ENCODE results near the gene CACNA1C.
A peak's percentile ranks its signal among the peaks of the same experiment; 100 is the strongest.
"Not testable (repeated sequence)": the region's sequence is repeated elsewhere in the genome, so short reads cannot be mapped to it uniquely, and the experiment has no call there.

Gene CACNA1C

DNA sequence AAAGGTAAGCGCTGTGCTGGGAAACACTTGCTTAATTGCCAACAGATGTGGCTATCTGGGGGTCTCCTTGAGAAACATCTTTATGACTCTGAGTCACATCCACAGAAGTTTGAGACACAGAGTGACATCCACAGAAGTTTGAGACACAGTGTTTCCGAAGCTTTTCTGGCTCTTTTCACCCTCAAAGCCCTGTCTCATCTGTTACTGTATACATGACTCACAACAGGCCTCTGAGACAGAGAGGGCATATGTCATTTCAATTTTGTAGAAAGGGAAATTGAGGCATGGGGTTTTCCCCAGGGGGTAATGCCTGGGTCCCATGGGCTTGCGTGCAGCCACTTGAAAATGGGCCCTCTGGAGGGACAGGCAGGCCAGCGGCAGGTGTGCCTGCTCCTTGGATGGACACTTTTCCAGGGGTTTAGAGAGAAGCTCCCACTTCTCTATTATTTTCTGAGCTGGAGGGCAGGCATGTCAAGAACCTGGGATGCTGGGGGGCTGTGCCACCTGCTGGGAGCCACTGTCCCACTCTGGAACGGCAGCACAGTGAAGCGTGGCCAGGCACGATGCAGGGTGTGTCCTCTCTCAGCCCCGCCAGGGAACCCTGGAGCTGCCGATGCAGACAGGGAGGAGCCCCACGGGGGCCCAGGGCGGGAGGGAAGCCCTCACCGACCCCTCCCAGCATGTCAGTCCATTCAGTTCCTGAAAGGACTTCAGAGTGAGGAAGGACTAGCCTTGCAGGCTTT, 630.7 kb downstream of the CACNA1C start:
- no peak for DNase-seq

DNA sequence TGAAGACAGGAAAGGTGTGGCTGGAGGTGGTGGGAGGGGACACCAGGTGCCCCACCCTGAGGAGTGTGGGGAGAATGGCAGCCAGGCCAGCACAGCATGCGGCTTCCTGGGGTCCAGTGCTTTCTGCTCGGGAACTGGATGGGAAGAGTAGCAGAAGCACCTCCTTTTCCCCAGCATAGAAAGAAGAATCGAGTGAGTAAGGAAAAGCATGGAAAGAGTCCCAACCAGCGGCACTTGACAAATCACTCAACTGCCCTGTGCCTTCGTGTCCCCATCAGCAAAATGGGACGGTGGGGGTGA, 631.2 kb downstream of the CACNA1C start:
- not testable (repeated sequence) for DNase-seq

DNA sequence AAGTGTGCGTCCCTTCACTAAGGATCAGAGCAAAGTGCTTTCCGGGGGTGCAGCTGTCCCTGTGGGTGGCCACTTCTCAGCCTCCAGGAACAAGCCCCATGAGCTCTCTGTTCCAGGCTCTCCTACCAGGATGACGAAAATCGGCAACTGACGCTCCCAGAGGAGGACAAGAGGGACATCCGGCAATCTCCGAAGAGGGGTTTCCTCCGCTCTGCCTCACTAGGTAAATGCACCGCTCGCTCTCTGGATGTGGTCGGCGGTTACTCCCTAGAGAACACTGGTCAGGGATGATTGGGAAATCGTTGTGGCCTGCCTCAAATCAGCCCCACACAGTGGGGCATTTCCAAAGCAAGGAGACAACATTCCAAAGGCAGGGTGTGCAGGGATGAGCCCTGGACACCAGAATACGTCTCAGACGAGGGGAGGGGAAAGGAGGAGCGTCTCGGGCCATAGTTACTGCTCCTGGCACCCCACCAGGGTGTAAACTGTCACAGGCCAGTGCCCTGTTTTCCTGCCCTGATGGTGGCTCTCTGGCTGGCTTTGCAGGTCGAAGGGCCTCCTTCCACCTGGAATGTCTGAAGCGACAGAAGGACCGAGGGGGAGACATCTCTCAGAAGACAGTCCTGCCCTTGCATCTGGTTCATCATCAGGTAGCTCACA, 633.0 kb downstream of the CACNA1C start:
- not testable (repeated sequence) for DNase-seq

DNA sequence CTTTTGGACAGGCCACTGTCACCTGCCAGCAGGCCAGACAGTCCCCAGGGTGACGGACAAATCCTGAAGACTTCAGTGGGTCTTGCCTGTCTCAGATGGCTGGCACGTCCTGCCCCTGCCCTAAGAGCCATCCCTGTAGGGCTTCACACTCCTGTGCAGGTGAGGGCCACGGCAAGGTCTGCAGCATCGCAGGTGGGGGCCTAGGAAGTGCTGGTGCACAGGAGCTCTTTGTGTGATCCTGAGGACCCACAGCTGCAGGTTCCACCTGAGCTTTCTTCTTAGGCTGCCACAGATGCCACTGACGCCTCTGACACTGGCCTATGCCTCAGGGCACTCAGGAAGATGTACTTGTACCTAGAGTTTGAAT, 633.5 kb downstream of the CACNA1C start:
- DNase-seq: no peak

DNA sequence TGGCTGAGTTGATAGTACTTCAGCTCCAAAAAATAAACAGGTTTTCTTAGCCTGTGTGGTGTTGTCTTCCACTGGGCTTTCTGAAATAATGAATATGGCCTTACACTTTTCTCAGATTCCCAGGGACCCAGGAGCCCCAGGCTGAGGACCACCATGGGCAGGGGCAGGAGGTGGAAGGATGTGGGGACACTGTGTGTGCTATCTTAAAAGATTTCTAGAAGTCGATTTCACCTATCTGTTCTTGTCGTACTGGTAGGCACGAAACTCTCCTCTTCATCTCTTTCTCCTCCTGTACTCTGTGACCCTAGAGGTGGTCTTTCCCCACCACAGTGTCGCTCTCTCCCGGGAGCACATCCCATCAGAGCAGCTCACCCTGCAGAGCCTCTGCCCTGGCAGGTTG, 634.3 kb downstream of the CACNA1C start:
- DNase-seq: no peak

DNA sequence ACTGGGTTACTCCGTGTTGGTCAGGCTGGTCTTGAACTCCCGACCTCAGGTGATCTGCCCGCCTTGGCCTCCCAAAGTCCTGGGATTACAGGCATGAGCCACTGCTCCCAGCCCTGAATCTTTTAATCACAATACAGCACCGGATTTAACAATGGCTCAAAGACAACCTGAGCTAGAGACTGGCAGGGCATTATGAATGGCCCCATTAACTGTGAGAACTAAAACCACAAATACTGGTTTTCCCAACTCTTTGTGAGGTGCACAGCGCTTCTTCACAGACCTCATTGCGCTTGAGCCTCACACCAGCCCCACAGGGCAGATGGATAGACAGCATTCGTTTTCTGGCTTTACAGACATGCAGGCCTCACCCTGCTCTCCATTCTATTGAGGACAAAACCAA, 634.9 kb downstream of the CACNA1C start:
- no peak for DNase-seq

DNA sequence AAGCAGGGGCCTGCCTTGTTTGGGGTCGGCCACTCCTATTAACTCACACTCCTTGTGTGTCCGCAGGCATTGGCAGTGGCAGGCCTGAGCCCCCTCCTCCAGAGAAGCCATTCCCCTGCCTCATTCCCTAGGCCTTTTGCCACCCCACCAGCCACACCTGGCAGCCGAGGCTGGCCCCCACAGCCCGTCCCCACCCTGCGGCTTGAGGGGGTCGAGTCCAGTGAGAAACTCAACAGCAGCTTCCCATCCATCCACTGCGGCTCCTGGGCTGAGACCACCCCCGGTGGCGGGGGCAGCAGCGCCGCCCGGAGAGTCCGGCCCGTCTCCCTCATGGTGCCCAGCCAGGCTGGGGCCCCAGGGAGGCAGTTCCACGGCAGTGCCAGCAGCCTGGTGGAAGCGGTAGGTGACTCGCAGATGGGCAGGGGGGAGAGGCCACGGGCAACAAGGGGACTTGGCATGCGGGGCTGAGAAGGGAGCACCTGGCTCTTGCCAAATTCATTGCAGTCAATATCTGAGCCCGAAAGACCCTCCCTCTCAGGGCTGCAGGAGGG, 635.7 kb downstream of the CACNA1C start:
- no peak for DNase-seq

DNA sequence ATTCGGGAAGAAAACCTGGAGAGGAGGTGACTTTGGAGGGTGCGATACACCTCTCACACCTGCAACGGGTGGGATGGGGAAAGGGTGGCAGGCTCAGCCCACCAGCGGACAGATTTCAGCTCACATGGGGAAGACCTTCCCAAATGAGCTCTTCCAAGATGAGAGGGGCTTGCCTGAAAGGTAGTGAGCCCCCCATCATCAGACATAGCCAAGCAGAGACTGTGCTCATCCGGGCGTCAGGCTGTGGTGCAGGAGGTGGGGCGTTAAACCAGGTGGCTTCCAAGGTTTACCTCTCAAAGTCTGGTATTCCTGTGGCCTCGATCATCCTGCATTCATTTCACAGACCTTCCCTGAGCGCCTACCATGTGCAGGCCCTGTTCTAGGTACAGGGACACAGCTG, 636.6 kb downstream of the CACNA1C start:
- no peak for DNase-seq

DNA sequence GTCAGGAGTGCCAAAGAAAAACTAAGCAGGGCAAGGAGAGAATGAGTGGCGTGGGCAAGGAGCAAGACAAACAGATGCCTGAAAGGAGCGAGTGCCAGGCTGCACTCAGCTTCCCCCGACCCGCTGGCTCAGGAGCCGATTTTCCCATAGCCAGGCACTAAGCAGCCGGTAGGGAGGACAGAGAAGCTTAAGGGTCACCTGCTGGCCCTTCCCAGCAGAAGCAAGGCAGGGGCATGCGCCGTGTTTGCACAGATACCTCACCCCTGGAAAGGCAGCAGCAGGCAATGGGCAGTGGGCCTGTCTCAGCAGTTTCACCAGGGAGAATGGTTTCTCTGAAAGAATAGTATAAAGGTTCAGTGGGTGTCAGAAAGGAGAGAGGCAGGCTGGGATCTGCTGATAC, 637.1 kb downstream of the CACNA1C start:
- no peak for DNase-seq

DNA sequence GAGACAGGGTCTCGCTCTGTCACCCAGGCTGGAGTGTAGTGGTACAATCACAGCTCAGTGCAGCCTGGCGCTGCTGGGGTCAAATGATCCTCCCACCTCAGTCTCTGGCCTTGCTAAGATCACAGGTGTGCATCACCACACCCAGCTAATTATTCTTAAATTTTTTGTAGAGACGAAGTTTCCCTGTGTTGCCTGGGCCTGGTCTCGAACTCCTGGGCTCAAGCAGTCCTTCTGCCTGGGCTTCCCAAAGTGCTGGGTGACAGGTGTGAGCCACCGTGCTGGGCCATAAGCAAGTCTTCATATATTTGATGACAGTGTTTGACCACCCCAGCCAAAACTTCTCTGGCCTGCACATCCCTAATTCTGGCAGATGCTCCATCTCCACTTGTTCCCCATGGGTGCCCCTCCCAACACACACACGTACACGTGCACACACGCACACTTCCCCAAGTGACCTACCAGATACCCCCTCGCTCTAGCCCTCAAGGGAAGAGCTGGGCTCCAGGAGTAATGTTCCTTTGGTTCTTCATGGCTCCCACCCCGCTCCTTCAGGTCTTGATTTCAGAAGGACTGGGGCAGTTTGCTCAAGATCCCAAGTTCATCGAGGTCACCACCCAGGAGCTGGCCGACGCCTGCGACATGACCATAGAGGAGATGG, 637.7 kb downstream of the CACNA1C start:
- peak in 1 of 2 experiments; percentile 43 for DNase-seq

DNA sequence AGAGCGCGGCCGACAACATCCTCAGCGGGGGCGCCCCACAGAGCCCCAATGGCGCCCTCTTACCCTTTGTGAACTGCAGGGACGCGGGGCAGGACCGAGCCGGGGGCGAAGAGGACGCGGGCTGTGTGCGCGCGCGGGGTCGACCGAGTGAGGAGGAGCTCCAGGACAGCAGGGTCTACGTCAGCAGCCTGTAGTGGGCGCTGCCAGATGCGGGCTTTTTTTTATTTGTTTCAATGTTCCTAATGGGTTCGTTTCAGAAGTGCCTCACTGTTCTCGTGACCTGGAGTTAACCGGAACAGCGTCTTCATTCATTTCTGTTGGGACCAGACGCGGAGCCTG, 638.2 kb downstream of the CACNA1C start:
- DNase-seq: peak; percentile 55 to 79

DNA sequence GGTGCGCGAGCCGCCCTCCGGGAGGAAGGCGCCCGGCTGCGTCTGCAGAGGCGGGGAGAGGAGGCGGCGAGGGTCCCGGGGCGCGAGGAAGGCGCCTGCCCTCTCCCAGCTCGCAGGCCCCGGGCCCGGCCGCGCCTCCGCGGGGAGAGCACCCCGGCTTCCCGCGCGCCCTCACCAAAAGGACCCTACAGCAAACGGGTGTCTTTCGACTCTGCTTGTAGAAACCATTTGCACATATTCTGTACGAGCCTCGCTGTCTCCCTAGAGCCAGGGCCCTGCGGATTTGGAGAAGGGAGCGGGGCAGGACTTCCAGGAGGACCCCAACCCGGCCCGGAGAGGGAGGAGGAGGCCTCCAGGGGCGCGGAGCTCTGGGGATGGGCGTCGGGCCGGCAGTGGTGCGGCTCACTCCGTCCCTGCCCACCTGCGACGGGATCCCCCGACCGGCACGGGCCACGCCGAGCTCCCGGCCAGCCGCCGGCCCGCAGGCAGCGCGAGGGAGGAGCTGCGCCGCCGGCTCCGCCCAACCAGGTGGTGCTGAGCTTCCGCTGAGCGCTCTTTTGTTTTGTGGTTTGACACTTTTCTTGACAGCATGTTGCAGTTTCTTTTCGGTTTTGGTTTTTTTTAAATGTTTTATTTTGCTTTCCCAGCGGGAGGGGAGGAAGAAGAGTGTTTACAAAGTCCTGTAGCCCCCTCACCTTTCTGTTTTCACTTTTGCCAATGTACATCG, 638.7 kb downstream of the CACNA1C start:
- peak; percentile 24 to 49 for DNase-seq

DNA sequence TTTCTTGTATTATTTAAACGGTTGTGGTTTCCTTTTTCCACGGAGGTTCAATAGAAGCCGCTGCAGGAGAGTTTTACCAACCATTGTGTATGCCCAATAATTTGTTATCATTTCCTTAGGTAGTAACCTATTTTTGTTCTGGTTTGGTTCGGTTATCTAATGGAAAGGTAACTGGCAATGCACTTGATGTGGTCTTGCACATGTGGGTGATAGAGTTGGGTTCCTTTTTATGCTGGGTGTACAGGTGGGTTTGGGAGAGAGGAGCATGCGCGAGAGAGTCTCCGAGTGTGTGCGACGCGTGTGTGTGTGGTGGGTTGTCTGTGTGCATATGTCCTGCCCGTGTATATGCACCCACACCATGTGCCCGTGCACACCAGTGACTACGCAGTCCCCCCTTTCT, 639.3 kb downstream of the CACNA1C start:
- no peak for DNase-seq

DNA sequence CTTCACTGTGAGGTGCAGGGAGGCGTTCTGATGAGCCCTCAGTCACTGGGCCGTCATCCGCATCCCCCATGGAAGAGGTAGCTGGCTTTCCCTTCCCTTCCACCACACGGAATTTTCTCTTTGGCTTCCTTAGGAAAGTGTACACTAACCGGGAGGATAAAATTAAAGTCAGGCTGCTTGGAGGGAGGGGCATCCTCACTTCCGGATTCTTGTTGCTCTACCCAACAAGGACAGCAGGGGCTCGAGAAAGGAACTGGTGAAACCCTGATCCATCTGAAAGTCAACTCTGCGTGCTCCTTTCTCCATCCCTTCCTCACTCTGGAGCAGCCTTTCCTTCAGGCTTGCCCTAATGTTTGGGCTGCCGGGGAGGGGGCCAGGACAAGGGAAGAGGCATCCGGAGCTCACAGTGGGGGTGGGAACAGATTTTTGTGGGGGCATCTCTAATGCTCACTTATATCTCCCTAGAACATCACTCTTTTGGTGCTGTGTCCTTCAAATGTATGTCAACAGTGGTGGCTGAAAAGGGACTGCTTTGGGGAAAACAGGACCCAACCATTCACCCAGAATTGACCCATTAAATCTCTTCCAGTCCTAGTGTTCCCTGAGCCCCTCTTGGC, 640.6 kb downstream of the CACNA1C start:
- DNase-seq: no peak

DNA sequence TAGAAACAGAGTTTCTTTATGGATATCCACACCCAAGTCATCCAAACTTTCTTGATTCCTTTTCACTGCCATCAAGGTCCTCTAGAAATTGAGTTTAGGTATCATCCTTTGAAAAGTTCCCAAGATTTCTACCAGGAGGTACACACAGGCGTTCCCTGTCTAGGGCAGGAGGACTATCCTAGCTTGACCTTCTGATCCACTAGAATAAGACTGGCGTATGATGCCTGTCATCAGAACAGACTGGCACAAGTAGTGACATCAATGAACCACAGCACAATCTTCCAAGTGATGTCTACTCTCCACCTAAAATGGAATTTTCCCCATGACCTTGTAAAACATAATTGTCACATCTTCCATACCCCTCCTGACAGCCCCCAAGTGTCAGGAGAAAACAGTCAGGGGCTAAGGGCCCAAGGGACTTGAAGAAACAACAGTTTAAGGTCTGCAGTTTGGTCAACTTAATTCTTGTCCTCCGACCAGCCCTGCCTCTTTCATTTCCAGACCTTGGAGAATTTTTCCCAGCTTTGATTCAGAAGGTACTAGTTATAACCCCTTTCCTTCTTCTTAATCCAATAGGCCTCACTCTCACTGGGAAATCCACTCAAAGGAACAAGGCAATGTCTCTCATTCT, 641.3 kb downstream of the CACNA1C start:
- no peak for DNase-seq

DNA sequence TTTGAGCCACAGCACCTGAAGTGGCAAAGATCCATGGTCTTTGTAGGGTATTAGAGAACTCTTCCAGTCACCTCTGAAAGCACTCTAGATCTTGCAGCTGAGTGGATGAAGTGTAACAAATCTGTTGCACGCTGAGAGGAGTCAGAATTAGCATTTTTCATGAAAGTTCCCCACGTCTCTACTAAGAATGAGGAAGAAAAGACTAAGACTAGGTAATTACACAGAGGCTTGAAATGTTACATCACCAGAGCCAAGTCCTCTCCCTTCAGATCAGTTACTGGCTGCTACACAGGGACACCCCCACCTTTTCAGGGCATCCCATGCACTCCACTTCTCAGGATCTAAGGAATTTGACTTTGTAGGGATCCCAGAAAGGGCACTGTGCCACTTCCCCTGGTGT, 643.3 kb downstream of the CACNA1C start:
- DNase-seq: no peak

DNA sequence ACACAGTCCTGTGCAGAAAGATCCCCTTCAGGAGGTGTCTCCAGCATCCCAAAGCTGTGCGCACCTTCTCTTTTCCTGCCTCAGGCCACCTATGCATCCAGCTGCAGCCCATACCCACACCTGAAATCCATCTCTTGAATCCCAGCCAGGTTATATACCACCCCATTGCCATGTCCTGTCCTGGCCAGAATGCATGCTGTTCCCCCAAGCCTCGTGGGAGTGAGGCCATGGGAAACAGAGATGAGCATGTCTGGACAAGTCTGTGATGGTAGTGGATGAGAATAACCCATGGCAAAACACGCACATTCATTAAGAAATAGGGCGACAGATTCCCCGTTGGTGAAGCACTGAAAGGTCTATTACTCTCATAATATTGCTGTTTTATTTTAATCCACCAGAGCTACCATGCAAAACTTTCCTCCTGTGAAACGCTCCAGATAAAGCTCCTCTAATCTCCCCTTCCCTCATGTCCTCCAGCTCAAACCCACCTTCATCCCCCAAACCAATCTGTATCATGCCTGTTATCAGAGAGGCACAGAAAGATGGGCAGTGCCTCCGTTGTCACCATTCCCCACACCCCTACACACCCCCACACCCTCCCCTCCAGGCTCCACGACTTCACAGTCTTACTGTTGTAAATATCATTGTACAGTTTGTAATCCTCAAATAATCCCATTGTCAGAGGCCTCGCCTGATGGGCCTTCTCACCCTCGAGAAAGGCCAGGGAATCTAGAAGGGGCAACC, 644.4 kb downstream of the CACNA1C start:
- DNase-seq: no peak

DNA sequence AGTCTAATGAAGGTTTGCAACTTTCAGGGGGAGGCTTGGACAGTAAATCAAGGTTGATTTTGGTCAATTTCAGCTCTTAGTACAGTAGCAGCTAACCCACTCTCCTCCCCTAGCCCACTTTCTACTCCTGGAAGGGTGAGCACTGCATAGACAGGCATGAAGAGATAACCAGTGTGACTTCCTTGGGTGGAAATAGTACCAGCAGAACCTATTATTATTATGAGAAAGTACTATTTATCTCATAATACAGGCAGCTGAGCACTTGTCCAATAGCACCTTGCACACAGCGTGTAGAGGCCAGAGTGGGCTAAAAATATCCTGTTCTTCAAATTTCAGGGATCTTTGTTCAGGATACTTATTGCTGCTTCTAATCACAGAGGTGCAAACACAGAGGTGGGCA, 645.8 kb downstream of the CACNA1C start:
- no peak for DNase-seq

DNA sequence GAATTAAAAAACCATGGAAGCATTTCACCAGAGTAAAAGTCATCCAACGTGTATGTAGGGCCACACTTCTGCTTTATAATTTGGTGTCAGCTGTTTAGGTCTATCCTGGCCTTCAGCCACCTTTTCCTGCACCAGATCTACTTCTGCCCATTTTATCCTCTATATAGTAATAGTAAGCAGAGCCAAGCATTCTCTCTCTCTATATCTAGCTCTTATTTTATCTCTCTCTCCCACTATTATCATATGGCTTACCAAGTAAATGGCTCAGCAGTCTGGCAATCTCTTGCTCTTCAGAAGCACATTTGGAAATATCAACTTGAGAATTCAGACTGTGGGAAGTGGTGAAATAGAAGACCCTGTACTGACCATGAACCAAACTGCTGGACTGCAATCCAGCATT, 657.9 kb downstream of the CACNA1C start:
- no peak for DNase-seq

DNA sequence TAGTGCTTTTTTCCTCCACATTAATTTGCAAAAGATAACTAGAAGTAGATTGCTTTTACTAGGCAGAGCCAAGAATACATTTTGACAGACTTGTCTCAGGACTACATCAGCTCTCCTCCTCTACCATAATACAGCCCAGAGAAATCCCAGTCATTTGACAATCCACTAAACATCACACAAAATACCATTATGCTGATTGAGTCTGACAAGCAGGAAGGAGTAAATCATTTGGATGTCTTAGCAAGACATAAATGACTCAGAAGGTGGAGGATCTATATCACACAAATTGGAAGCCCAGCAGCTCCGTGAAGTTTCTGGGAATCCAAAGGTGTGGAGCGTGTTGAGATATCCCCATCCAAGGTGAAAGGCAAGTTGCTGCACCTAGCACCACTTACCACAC, 666.6 kb downstream of the CACNA1C start:
- DNase-seq: no peak

DNA sequence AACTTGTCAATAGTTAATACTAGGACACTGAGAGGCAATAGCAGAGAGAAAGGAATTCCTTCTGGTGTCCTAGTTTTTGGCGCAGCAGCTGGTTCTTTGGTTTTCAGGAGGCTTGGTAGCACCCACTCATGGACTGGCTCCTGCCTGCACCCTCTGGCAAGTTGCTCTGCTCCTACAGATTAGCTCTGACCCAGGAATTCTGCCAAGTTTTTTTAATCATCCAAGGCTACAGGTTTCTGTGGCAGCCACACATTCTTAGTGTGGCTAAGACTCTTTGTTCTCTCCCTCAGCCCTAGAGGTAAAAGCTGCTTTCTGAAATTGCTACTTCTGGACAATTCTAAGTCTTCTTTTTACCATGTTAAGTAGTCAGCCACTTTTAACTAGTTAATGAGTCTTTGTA, 670.0 kb downstream of the CACNA1C start:
- peak in 1 of 2 experiments; percentile 29 for DNase-seq

DNA sequence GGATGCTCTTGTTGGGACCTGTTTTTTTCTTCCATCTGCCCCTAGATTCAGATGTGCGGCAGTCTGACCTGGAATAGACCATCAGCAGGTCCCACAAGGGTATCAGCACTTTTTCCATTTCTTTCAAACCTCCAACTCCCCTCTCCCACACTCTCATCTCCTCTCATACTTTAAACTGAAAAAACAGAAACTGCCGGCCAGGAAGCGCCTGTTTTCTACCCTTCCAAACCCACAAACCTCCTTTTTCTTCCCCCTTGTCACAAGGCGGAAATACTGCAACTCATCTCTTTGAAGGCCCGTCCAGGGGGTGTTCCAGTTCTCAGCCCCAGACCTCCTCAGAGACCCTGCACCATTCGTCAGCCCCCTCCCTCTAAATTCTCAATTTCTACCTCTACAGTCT, 679.5 kb downstream of the CACNA1C start:
- DNase-seq: no peak

Measured in NCI-H524 (cell line).